Naive thymus-derived CD4-positive, alpha-beta T cell (primary cell): Measurements from ENCODE around the gene CYLD. TPM values are rescaled to one million over a fixed set of nuclear protein-coding genes. Genes with fewer than 3 reads are reported as not detected.

Experiments used
- ATAC-seq: fragments of 150-1000 bp; cut with Tn5 transposase; 2 replicates; pipeline ENCODE4 v1.10.0; 2021; ENCODE audit warnings: mild to moderate bottlenecking, moderate library complexity
- CTCF ChIA-PET: fragments of 350-600 bp; sonication (Branson Sonifier 250); formaldehyde crosslinking; loops from one replicate; lab custom pipeline; 2021; ENCODE audit warnings: antibody characterized with exemption; lab: Charles Lee
- POLR2A ChIA-PET: fragments of 350-600 bp; sonication (Branson Sonifier 250); formaldehyde crosslinking; loops from one replicate; lab custom pipeline; 2021; ENCODE audit warnings: antibody characterized with exemption, inconsistent platforms; lab: Charles Lee
- DNase-seq, 9 donors: peaks; one replicate each; pipeline versions ENCODE4 v3.0.0 to v3.0.0-alpha.2; 2020 to 2022; ENCODE audit warnings: mixed read lengths in 1 of 9
- H3K27ac ChIP-seq: one replicate; pipeline ENCODE4 v1.7.0; 2013; ENCODE audit warnings: mild to moderate bottlenecking, low read depth, low read length, moderate library complexity
- H3K27me3 ChIP-seq, 2 donors: one replicate each; pipeline ENCODE4 v1.7.0; 2013; ENCODE audit warnings: low read length in 2 of 2, mild to moderate bottlenecking in 2 of 2, moderate library complexity in 2 of 2; ENCODE audit not compliant: control insufficient read depth in 2 of 2, insufficient read depth in 2 of 2
- H3K36me3 ChIP-seq, 3 experiments: 1 replicate in 2 of 3; 2 replicates in 1 of 3; pipeline ENCODE4 v1.7.0; 2013; ENCODE audit warnings: low read length in 3 of 3, mild to moderate bottlenecking in 3 of 3, moderate library complexity in 1 of 3; ENCODE audit not compliant: insufficient read depth in 3 of 3, control insufficient read depth in 2 of 3
- H3K4me1 ChIP-seq, 2 donors: one replicate each; pipeline ENCODE4 v1.7.0; 2013; ENCODE audit warnings: low read length in 2 of 2, mild to moderate bottlenecking in 2 of 2, moderate library complexity in 1 of 2; ENCODE audit not compliant: control insufficient read depth in 2 of 2, insufficient read depth in 2 of 2
- H3K4me3 ChIP-seq: 2 replicates; pipeline ENCODE4 v1.7.0; 2013; ENCODE audit warnings: mild to moderate bottlenecking, low read length
- H3K9me3 ChIP-seq, 3 experiments: 1 replicate in 2 of 3; 2 replicates in 1 of 3; pipeline ENCODE4 v1.7.0; 2013; ENCODE audit warnings: low read length in 3 of 3; ENCODE audit not compliant: control insufficient read depth in 2 of 3
- H3K27ac Mint-ChIP-seq, 9 donors: one replicate each; pipeline ENCODE4 v1.8.0; 2020 to 2022; ENCODE audit warnings: mixed read lengths in 9 of 9, mild to moderate bottlenecking in 8 of 9, moderate library complexity in 5 of 9, inconsistent platforms in 2 of 9
- H3K27me3 Mint-ChIP-seq, 5 donors: one replicate each; pipeline ENCODE4 v1.8.0; 2021 to 2022; ENCODE audit warnings: mixed read lengths in 5 of 5, mild to moderate bottlenecking in 1 of 5
- H3K36me3 Mint-ChIP-seq, 5 donors: one replicate each; pipeline ENCODE4 v1.8.0; 2020 to 2022; ENCODE audit warnings: mixed read lengths in 5 of 5, mild to moderate bottlenecking in 3 of 5, inconsistent platforms in 1 of 5
- H3K4me1 Mint-ChIP-seq, 7 donors: one replicate each; pipeline ENCODE4 v1.8.0; 2020 to 2022; ENCODE audit warnings: mixed read lengths in 7 of 7, mild to moderate bottlenecking in 3 of 7, inconsistent platforms in 1 of 7
- H3K4me3 Mint-ChIP-seq, 10 donors: one replicate each; pipeline ENCODE4 v1.8.0; 2020 to 2022; ENCODE audit warnings: mild to moderate bottlenecking in 10 of 10, mixed read lengths in 10 of 10, moderate library complexity in 6 of 10, inconsistent platforms in 2 of 10
- H3K9me3 Mint-ChIP-seq, 11 donors: one replicate each; pipeline ENCODE4 v1.8.0; 2020 to 2022; ENCODE audit warnings: mixed read lengths in 11 of 11, mild to moderate bottlenecking in 4 of 11, inconsistent platforms in 1 of 11, moderate library complexity in 1 of 11
- intact Hi-C, 2 donors: fragments of 100-400 bp; cut with micrococcal nuclease; formaldehyde crosslinking; loops; one replicate each; pipeline ENCODE4 v1.15.1; 2023
- polyA plus RNA-seq, 2 donors: library from polyadenylated mRNA; unstranded; fragments of 300-500 nt; fragmentation: Illumina TruSeq; gene quantifications; one replicate each; pipeline ENCODE4 v1.2.3, GENCODE V29; 2021
- total RNA-seq, 6 experiments: library from RNA in 5 of 6; stranded (reverse) in 5 of 6; gene quantifications; 1 replicate in 5 of 6; 2 replicates in 1 of 6; pipeline ENCODE4 v1.2.3 and lab custom pipeline; 2021 to 2026

Gene CYLD
- total and polyA plus RNA-seq, 7 experiments from 2014 or later = 170 to 393 (median 276) TPM

- ATAC-seq (no peak), DNase-seq (peak in 1 of 9 donors; percentile 13)
- Mint-ChIP-seq H3K9me3 (peaks cover 0 to 2% (median 0%) of the 10 kb centered on the region in 11 donors), H3K27me3 (no peaks in the 10 kb centered on the region), H3K36me3 (peaks cover 0 to 40% (median 16%) of the 10 kb centered on the region in 5 donors), H3K27ac (peak overlapping the region in 5 of 9 donors; percentile 9 to 72 (median 31)), H3K4me1 (peaks cover 16 to 44% (median 23%) of the 10 kb centered on the region in 7 donors), H3K4me3 (no peak overlapping the region)
- Histone ChIP-seq H3K9me3 (no peaks in the 10 kb centered on the region), H3K27me3 (no peaks in the 10 kb centered on the region), H3K36me3 (no peaks in the 10 kb centered on the region), H3K4me3 (no peak overlapping the region), H3K27ac (no peak overlapping the region), H3K4me1 (peaks cover 0 to 4% of the 10 kb centered on the region in 2 donors)
- CTCF ChIA-PET = interaction anchor here (1.2 kb wide), 1 partner anchor 13 kb away, joined by 5 read pairs; no protein-coding TSS in a partner anchor
- POLR2A ChIA-PET = interaction anchor here (0.7 to 1.3 kb wide), 3 partner anchors 12 to 59 kb away, joined by 3 to 5 read pairs (median 4); partner anchors contain the start of gene SNX20
- intact Hi-C loops = no loop called here
These were observed 8.4 kb upstream of the CYLD start for GRCh38 chr16:50733468-50733867.

- ATAC-seq (no peak), DNase-seq (peak in 1 of 9 donors; percentile 18)
- no peaks in the 10 kb centered on the region for H3K9me3 Mint-ChIP-seq
- intact Hi-C loops = no loop called here
- Histone ChIP-seq H3K27ac (no peak overlapping the region), H3K4me3 (no peak overlapping the region), H3K9me3 (no peaks in the 10 kb centered on the region), H3K36me3 (peaks cover 0 to 5% (median 0%) of the 10 kb centered on the region in 3 experiments), H3K27me3 (no peaks in the 10 kb centered on the region), H3K4me1 (peaks cover 0 to 4% of the 10 kb centered on the region in 2 donors)
- H3K4me1 Mint-ChIP-seq = peaks cover 20 to 52% (median 31%) of the 10 kb centered on the region in 7 donors
- peaks cover 0 to 39% (median 22%) of the 10 kb centered on the region in 5 donors for H3K36me3 Mint-ChIP-seq
- CTCF ChIA-PET = interaction anchor here (1.0 to 1.5 kb wide), 3 partner anchors 9 to 71 kb away, joined by 3 to 4 read pairs (median 3); no protein-coding TSS in a partner anchor
- H3K27ac Mint-ChIP-seq = no peak overlapping the region
- H3K27me3 Mint-ChIP-seq = no peaks in the 10 kb centered on the region
- POLR2A ChIA-PET = interaction anchor here (0.8 to 1.8 kb wide), 5 partner anchors 8 to 11 kb away, joined by 3 to 7 read pairs (median 4); no protein-coding TSS in a partner anchor
- H3K4me3 Mint-ChIP-seq = no peak overlapping the region
These were observed 6.2 kb upstream of the CYLD start for GRCh38 chr16:50735629-50736122.

GRCh38 chr16:50736448-50736847 is 5.4 kb upstream of the CYLD start:
- no peak overlapping the region for H3K27ac ChIP-seq
- H3K4me1 ChIP-seq = peaks cover 6 to 7% of the 10 kb centered on the region in 2 donors
- H3K36me3 Mint-ChIP-seq = peaks cover 0 to 35% (median 22%) of the 10 kb centered on the region in 5 donors
- ChIA-PET POLR2A (interaction anchor here (0.8 to 1.8 kb wide), 4 partner anchors 8 to 11 kb away, joined by 3 to 7 read pairs (median 4); no protein-coding TSS in a partner anchor), CTCF (interaction anchor here (1.2 to 1.5 kb wide), 2 partner anchors 8 to 16 kb away, joined by 3 to 4 read pairs; no protein-coding TSS in a partner anchor)
- no peak overlapping the region for H3K4me3 Mint-ChIP-seq
- intact Hi-C loops = no loop called here
- H3K36me3 ChIP-seq = peaks cover 0 to 5% (median 0%) of the 10 kb centered on the region in 3 experiments
- H3K4me3 ChIP-seq = no peak overlapping the region
- peak overlapping the region in 1 of 9 donors; percentile 47 for H3K27ac Mint-ChIP-seq
- ATAC-seq (no peak), DNase-seq (peak in 1 of 9 donors; percentile 3)
- H3K9me3 ChIP-seq = no peaks in the 10 kb centered on the region
- peaks cover 22 to 52% (median 33%) of the 10 kb centered on the region in 7 donors for H3K4me1 Mint-ChIP-seq
- H3K9me3 Mint-ChIP-seq = no peaks in the 10 kb centered on the region
- H3K27me3 ChIP-seq = no peaks in the 10 kb centered on the region
- no peaks in the 10 kb centered on the region for H3K27me3 Mint-ChIP-seq

GRCh38 chr16:50737420-50737959 is 4.4 kb upstream of the CYLD start:
- no peaks in the 10 kb centered on the region for H3K27me3 Mint-ChIP-seq
- H3K4me1 ChIP-seq = peaks cover 6 to 7% of the 10 kb centered on the region in 2 donors
- peaks cover 15 to 46% (median 25%) of the 10 kb centered on the region in 7 donors for H3K4me1 Mint-ChIP-seq
- H3K36me3 ChIP-seq = peaks cover 0 to 8% (median 0%) of the 10 kb centered on the region in 3 experiments
- H3K27ac Mint-ChIP-seq = no peak overlapping the region
- no peak overlapping the region for H3K27ac ChIP-seq
- no peak overlapping the region for H3K4me3 ChIP-seq
- no peaks in the 10 kb centered on the region for H3K9me3 Mint-ChIP-seq
- peaks cover 0 to 33% (median 22%) of the 10 kb centered on the region in 5 donors for H3K36me3 Mint-ChIP-seq
- intact Hi-C loops = no loop called here
- ChIA-PET CTCF (interaction anchor here (1.1 to 1.9 kb wide), 3 partner anchors 17 to 410 kb away, joined by 3 to 6 read pairs (median 4); no protein-coding TSS in a partner anchor), POLR2A (interaction anchor here (0.7 to 1.3 kb wide), 4 partner anchors 9 to 71 kb away, joined by 4 read pairs; partner anchors contain the start of gene SNX20)
- DNase-seq = no peak
- H3K4me3 Mint-ChIP-seq = no peak overlapping the region
- no peaks in the 10 kb centered on the region for H3K27me3 ChIP-seq
- no peak for ATAC-seq
- no peaks in the 10 kb centered on the region for H3K9me3 ChIP-seq

- Histone ChIP-seq H3K36me3 (peaks cover 0 to 9% (median 0%) of the 10 kb centered on the region in 3 experiments), H3K27me3 (no peaks in the 10 kb centered on the region), H3K4me1 (peaks cover 7 to 11% of the 10 kb centered on the region in 2 donors), H3K9me3 (no peaks in the 10 kb centered on the region), H3K4me3 (no peak overlapping the region), H3K27ac (no peak overlapping the region)
- intact Hi-C loops = no loop called here
- DNase-seq (no peak), ATAC-seq (no peak)
- Mint-ChIP-seq H3K27me3 (no peaks in the 10 kb centered on the region), H3K4me1 (peaks cover 19 to 47% (median 28%) of the 10 kb centered on the region in 7 donors), H3K9me3 (no peaks in the 10 kb centered on the region), H3K36me3 (peaks cover 0 to 44% (median 22%) of the 10 kb centered on the region in 5 donors), H3K4me3 (no peak overlapping the region), H3K27ac (peak overlapping the region in 4 of 9 donors; percentile 21 to 94 (median 46))
- ChIA-PET POLR2A (interaction anchor here (2.9 kb wide), 1 partner anchor 8 kb away, joined by 32 read pairs; no protein-coding TSS in a partner anchor), CTCF (interaction anchor here (1.9 kb wide), 1 partner anchor 71 kb away, joined by 6 read pairs; no protein-coding TSS in a partner anchor)
These were observed 2.9 kb upstream of the CYLD start for GRCh38 chr16:50739031-50739430.

- peak overlapping the region; percentile 82 for H3K27ac ChIP-seq
- Mint-ChIP-seq H3K4me3 (peak overlapping the region; percentile 46 to 94 (median 86)), H3K4me1 (peaks cover 32 to 55% (median 41%) of the 10 kb centered on the region in 7 donors), H3K9me3 (no peaks in the 10 kb centered on the region), H3K27ac (peak overlapping the region; percentile 94 to 98 (median 97)), H3K36me3 (peaks cover 10 to 49% (median 24%) of the 10 kb centered on the region in 5 donors), H3K27me3 (no peaks in the 10 kb centered on the region)
- peak overlapping the region; percentile 70 for H3K4me3 ChIP-seq
- peaks cover 7 to 28% of the 10 kb centered on the region in 2 donors for H3K4me1 ChIP-seq
- H3K9me3 ChIP-seq = no peaks in the 10 kb centered on the region
- no peaks in the 10 kb centered on the region for H3K27me3 ChIP-seq
- DNase-seq (no peak), ATAC-seq (no peak)
- ChIA-PET CTCF (interaction anchor here (1.0 to 12.1 kb wide), 4 partner anchors 21 to 72 kb away, joined by 3 to 225 read pairs (median 6); partner anchors contain the start of gene SNX20), POLR2A (interaction anchor here (1.1 to 2.9 kb wide), 9 partner anchors 10 to 96 kb away, joined by 3 to 32 read pairs (median 7); partner anchors contain the start of gene SNX20)
- intact Hi-C loops = loop anchor here (1.0 to 5.0 kb wide), 9 partner anchors 9 to 715 kb away; partner anchors contain the start of genes CNEP1R1 (in 2 of the 2) and SNX20 (in 2 of the 2)
- peaks cover 0 to 9% (median 0%) of the 10 kb centered on the region in 3 experiments for H3K36me3 ChIP-seq
These were observed 1.1 kb upstream of the CYLD start for GRCh38 chr16:50740736-50741135.
